Muscle layer of duodenum (tissue), 2 donors: ENCODE results near the gene TMEM98.
A peak's percentile ranks its signal among the peaks of the same experiment; 100 is the strongest.
"Not testable (repeated sequence)": the region's sequence is repeated elsewhere in the genome, so short reads cannot be mapped to it uniquely, and the experiment has no call there.

ENCODE experiments used
- H3K27ac ChIP-seq: one replicate; pipeline ENCODE4 v1.7.0; 2013; ENCODE audit warnings: mild to moderate bottlenecking, low read length
- H3K27me3 ChIP-seq: one replicate; pipeline ENCODE4 v1.7.0; 2013; ENCODE audit warnings: low read depth, mild to moderate bottlenecking, control low read depth, low read length
- H3K36me3 ChIP-seq, 2 donors: one replicate each; pipeline ENCODE4 v1.7.0; 2013; ENCODE audit warnings: low read length in 2 of 2, control low read depth in 1 of 2, mild to moderate bottlenecking in 1 of 2; ENCODE audit not compliant: insufficient read depth in 2 of 2, control insufficient read depth in 1 of 2
- H3K4me1 ChIP-seq, 2 donors: one replicate each; pipeline ENCODE4 v1.7.0; 2013; ENCODE audit warnings: low read length in 2 of 2, mild to moderate bottlenecking in 2 of 2, control low read depth in 1 of 2, moderate library complexity in 1 of 2; ENCODE audit not compliant: insufficient read depth in 2 of 2, control insufficient read depth in 1 of 2
- H3K4me3 ChIP-seq, 2 donors: one replicate each; pipeline ENCODE4 v1.7.0; 2013; ENCODE audit warnings: low read length in 2 of 2, low read depth in 1 of 2, mild to moderate bottlenecking in 1 of 2
- H3K9me3 ChIP-seq, 2 donors: one replicate each; pipeline ENCODE4 v1.7.0; 2013; ENCODE audit warnings: low read length in 2 of 2, control low read depth in 1 of 2, mild to moderate bottlenecking in 1 of 2; ENCODE audit not compliant: control insufficient read depth in 1 of 2
- donor health status: healthy.

TMEM98 gene, protein sequence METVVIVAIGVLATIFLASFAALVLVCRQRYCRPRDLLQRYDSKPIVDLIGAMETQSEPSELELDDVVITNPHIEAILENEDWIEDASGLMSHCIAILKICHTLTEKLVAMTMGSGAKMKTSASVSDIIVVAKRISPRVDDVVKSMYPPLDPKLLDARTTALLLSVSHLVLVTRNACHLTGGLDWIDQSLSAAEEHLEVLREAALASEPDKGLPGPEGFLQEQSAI

DNA sequence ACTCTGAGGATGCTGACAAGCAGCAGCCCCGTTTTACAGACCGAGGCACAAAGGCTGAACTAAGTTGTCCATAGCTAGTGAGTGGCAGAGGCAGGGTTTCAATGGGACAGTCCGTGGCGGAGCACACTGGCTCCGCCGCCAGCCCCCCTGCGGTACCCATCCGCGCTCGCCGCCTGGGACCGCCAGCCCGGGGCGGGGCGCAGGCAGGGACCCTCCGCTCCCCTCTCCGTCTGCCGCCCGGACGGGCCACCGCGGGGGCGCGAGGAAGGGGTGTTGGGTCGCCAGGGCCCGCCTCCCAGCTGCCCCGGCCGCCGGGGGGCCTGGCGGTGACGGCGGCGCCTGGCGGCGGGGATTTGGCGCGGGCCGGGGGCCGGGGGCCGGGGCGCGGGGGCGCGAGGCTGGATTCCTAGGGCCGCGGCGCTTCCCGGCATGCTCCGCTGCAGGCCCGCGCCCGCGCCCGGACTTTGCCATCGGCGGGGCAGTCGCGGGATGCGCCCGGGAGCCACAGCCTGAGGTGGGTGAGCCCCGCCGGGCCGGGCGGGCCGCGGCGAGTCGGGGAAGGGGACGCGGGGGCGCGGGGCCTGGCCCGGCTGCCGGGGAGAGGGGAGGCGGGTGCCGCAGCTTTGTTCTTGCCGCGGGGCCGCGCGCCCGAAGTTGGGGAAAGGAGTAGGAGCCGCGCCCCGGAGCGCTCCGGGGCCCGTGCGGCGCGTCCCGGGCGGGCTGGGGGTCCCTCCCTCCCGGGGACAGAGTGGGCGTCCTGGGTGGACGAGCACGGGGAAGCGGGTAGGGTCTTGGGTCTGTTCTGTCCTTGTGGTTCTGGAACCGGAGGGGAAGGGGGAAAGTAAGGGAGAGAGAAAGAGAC, at the start of gene TMEM98:
TSS of gene TMEM98 (plus strand) at position 430 of the 862 bp plus-strand sequence. CDS start 3,376 bp downstream, outside the sequence.
- peaks cover 1 to 2% of the 10 kb centered on the region in 2 donors for H3K36me3 ChIP-seq
- no peaks in the 10 kb centered on the region for H3K9me3 ChIP-seq
- peak within 1 kb of the TSS; percentile 73 to 79 for H3K4me3 ChIP-seq
- H3K4me1 ChIP-seq: peaks cover 8 to 11% of the 10 kb centered on the region in 2 donors
- H3K27ac ChIP-seq: peak within 1 kb of the TSS; percentile 25
- H3K27me3 ChIP-seq: peaks cover 4% of the 10 kb centered on the region

DNA sequence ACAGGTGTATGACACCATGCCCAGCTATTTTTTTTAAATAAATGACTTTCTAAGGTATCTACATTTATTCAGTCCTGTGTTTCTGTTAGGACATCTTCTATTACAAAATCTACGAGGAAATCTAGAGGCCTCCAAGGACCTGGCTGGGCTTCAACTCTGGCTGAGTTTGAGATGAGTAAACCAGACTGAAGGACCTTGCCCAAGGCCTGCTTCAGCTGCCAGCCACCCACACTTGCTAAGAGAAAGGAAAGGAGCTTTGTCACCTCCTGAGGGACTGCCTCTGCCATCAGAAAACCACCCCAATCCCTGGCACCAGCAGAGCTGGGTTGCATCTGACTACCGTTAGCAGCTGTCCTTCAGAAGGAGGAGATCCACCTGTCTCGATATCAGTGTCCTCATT, 49.7 kb upstream of the TMEM98 start:
- Histone ChIP-seq H3K36me3 (no peaks in the 10 kb centered on the region), H3K27ac (no peak overlapping the region)

DNA sequence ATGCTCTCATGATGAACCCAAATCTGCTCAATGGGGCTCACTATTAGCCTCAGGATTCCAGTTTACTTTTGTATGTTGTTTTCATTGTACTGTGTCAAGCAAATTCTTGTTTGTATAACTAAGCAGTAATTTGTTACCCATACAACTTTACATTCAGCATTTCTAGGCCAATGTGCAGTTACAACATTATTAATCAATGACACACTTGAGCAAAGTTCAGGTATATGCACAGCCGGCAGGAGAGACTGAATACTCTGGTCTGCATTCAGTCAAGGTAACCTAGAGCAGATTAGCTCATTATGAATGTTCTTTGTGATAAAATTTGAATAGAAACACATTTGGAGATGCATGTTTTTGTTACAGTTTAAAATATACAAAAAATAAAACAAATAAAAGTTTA, 48.8 kb upstream of the TMEM98 start:
- Histone ChIP-seq H3K27me3 (no peaks in the 10 kb centered on the region), H3K27ac (no peak overlapping the region), H3K4me1 (peaks cover 8 to 17% of the 10 kb centered on the region in 2 donors), H3K4me3 (no peak overlapping the region), H3K36me3 (no peaks in the 10 kb centered on the region), H3K9me3 (no peaks in the 10 kb centered on the region)

More for the DNA sequence above, 49.7 kb upstream of the TMEM98 start:
- Histone ChIP-seq H3K27me3 (no peaks in the 10 kb centered on the region), H3K9me3 (no peaks in the 10 kb centered on the region), H3K4me3 (no peak overlapping the region), H3K4me1 (peaks cover 8 to 17% of the 10 kb centered on the region in 2 donors)

GRCh38 chr17:32880671-32881453, 47.1 kb upstream of the TMEM98 start:
- no peaks in the 10 kb centered on the region for H3K9me3 ChIP-seq
- H3K36me3 ChIP-seq: no peaks in the 10 kb centered on the region
- no peaks in the 10 kb centered on the region for H3K27me3 ChIP-seq
- no peak overlapping the region for H3K27ac ChIP-seq
- H3K4me1 ChIP-seq: peaks cover 8 to 13% of the 10 kb centered on the region in 2 donors
- H3K4me3 ChIP-seq: no peak overlapping the region

DNA sequence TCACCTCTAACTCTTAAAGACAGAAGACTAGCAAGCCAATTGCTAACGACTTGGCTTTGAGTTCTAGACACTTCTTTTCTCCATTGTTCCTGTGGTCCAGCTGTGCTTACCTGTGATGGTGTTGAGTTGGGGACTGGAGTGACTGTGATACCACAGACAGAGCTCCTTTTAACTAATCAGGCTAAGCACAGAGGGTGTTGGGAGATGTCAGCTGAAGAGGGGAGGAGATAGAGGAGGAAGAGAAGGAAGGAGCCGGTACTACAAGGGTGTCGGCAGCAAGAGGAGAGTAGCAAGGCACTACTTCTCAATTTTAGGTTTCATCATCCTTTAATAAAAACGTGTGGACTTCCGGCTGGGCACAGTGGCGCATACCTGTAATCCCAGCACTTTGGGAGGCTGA, 45.9 kb upstream of the TMEM98 start:
- no peak overlapping the region for H3K4me3 ChIP-seq
- no peak overlapping the region for H3K27ac ChIP-seq
- H3K27me3 ChIP-seq: no peaks in the 10 kb centered on the region
- no peaks in the 10 kb centered on the region for H3K36me3 ChIP-seq
- H3K9me3 ChIP-seq: no peaks in the 10 kb centered on the region
- H3K4me1 ChIP-seq: peaks cover 4 to 8% of the 10 kb centered on the region in 2 donors

DNA sequence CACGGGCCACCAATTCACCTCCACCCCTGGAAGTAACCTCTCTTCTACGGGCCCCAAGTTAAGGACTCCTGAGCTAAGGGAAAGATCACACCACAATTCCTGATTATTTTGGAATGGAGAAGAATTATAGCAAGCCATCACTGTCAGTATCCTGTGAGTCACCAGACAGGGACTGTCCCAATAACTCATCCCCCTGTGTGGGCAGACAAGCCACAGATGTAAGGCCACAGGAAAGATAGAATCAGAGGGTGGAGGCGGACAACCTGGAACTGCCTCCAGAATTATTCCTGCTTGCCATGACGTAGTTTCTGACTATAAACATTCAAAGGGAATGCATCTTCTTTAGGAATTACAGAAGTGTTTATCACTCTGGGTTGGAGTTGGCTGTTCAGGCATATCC, 45.2 kb upstream of the TMEM98 start:
- Histone ChIP-seq H3K9me3 (no peaks in the 10 kb centered on the region), H3K36me3 (no peaks in the 10 kb centered on the region), H3K4me1 (peaks cover 0 to 8% of the 10 kb centered on the region in 2 donors), H3K27ac (no peak overlapping the region), H3K27me3 (no peaks in the 10 kb centered on the region), H3K4me3 (no peak overlapping the region)

GRCh38 chr17:32886951-32887350, 41.0 kb upstream of the TMEM98 start:
- H3K4me1 ChIP-seq, H3K9me3 ChIP-seq, H3K4me3 ChIP-seq, H3K36me3 ChIP-seq, H3K27ac ChIP-seq, H3K27me3 ChIP-seq: not testable (repeated sequence)

- not testable (repeated sequence) for H3K4me3 ChIP-seq
Measured at GRCh38 chr17:32887410-32887809, 40.5 kb upstream of the TMEM98 start.

DNA sequence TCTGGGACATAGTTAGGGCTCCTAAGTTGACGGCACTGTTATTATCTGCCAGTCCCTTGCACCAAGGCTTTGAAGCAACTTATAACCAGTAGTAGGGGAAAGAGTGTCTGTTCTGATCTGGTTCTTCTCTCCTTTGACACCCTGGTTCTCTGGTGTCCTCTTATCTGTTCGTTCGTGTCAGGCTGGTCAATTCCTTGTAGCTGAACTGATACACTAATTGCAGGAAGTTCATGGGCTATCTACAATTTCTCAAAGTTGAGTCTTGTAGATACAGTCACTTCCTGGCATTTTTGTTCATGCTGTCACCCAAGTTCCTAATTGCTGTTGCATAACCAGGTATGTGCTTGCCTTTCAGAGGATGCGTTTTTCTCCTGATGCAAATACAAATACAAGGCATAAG, 33.7 kb upstream of the TMEM98 start:
- Histone ChIP-seq H3K27me3 (no peaks in the 10 kb centered on the region), H3K9me3 (no peaks in the 10 kb centered on the region), H3K36me3 (no peaks in the 10 kb centered on the region), H3K4me1 (no peaks in the 10 kb centered on the region), H3K27ac (no peak overlapping the region), H3K4me3 (no peak overlapping the region)

More at GRCh38 chr17:32887410-32887809, 40.5 kb upstream of the TMEM98 start:
- not testable (repeated sequence) for H3K4me1 ChIP-seq, H3K27ac ChIP-seq, H3K9me3 ChIP-seq, H3K27me3 ChIP-seq, H3K36me3 ChIP-seq

GRCh38 chr17:32896647-32897258, 31.2 kb upstream of the TMEM98 start:
- H3K27ac ChIP-seq: no peak overlapping the region
- no peaks in the 10 kb centered on the region for H3K4me1 ChIP-seq
- H3K27me3 ChIP-seq: no peaks in the 10 kb centered on the region
- H3K9me3 ChIP-seq: no peaks in the 10 kb centered on the region
- no peaks in the 10 kb centered on the region for H3K36me3 ChIP-seq
- H3K4me3 ChIP-seq: no peak overlapping the region
